NCI-H82 treated with DMSO at 0.1 percent for 48 hours (cell line): Measurements from ENCODE around the gene CHAD.
"Not testable (repeated sequence)": the region's sequence is repeated elsewhere in the genome, so short reads cannot be mapped to it uniquely, and the experiment has no call there.

Source experiments
- DNase-seq: peaks from one replicate; lab custom pipeline; 2025; ENCODE audit not compliant: unreplicated experiment; lab: John Stamatoyannopoulos, UW

The CHAD gene

DNA sequence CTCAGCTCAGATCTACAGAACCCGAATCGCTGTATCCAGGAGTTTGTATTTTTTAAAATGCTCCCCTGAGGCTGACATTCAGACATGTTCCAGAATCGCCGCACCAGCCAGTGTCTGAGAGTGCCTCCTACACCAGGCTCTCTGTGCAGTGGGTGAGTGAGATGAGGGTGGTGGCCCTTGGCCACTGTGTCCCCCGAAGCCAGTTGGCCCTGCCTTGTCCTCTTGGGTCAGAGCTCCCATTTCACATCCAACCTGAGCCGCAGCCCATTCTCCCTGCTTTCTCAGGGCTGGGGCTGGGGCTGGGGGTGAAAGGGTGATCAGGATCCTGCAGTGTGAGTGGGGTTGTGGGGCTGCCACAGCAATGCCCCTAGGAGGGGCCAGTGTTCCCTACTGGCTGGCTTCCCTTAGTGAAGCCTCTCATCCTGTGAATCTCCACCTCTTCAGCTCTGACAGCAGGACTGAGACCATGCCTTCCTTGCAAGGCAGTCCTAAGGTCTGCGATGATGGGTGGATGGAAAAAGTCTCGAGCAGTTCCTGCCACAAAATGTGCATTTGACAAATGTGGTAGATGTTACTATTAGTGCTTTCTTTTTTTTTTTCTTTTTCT lies 26.6 kb upstream of the CHAD start:
- DNase-seq: no peak

DNA sequence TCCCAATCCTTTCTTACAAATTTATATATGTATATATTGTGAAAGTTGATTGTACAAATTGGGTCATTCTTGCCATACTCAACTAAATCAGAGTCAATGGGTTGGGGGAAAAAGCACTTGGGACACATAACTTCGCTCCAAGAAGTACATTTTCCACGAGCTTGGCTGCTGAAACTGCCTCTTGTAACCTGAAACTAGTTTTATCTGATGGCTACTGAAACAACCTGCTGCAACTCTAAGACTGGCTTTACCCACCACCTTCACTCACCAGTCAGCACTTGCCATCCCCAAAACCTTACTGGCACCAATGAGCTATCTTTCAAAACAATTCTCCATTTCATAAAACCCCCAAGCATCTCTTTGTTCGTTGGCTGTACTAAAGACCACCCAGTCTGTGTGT lies 25.1 kb upstream of the CHAD start:
- DNase-seq: no peak

DNA sequence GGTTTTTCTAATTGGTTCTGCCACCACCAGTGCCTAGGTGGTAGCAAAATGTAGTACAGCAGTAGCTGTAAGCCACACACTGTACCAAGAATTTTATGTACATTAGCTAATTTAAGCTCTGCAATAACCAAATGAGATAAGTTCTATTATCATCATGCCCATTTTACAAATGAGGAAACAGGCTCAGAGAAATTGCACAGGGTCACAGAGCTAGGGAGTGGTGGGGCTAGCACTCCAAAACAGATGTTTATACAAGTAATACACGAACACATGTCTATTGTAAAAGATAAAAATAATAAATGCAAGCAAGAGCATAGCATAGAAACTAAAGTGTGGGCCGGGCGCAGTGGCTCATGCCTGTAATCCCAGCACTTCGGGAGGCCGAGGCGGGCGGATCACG lies 23.5 kb upstream of the CHAD start:
- DNase-seq: no peak

DNA sequence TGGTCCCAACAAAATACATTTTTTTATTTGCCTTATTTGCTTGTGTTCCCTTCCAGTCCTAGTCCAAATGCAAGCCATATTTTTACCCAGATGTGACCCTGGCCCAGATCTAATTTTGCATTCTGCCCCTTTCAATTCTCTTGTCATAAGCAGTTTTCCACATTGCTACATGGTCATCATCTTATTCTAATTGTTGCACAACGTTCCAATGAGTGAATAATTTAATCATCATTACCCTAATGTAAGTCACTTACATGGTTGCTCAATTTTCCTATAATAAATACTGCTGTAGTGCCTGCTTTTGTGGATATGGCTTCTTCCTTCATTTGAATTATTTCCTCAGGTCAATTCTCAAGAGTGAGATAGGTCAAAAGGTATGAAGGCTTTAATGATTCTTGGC lies 22.8 kb upstream of the CHAD start:
- DNase-seq: no peak

DNA sequence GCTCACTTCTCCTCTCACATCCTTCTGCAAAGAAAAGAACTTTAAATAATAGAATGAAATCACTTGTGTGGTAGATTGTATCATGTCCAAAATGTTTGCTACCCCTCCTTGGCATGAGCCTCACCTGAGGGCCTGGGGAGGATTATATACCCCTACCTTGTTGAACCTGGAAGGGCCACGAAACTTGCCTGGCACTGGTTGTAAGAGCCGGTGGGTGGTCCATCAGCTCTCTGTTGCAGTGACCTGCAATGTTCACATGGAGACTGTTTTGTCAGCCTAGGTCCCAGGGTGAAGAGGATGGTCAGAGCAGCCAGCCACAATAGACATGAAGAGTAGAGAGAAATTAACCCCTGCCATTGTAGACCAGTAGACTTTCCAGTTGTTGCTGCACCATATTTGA lies 20.2 kb upstream of the CHAD start:
- no peak for DNase-seq

DNA sequence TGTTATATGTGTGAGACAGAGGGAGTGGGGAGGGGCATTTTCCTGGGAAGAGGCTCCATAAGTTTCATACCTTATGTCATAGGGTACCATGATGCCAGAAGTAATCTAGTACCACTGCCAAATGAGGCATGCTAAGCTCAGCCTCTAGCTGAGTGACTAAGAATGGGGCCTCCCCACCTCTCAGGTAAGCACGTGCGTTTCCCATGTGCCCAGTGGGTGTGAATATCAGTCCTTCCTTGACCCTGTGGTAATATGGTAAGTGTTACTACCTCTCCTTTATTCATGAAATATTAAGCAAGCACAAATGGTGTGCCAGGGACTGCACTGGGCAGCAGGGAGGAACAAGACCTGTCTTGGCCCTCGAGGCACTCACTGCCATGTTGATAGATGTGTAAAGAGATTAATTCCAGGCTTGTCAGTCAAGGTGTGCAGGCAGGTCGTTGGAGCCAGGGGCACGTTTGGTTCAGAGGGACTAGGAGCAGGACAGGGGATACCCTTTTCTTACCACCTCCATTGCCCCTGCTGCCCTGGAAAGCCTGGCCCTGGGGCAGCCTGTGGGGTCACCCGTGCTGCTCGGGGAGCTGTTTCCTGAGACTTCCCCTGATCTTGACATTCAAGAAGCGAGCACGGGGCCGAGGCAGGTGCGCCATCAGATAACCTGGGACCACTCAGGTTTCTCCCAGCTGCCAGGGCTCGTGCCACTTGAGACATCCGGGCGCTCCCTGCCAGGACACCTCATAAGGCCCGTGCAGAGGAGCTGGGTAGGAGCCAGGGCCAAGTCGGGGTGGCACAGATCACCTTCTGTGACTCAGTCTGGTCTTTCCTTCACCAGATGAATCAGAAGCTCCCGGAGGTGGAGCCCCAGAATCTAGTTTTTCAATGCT lies 18.8 kb upstream of the CHAD start:
- DNase-seq: no peak

DNA sequence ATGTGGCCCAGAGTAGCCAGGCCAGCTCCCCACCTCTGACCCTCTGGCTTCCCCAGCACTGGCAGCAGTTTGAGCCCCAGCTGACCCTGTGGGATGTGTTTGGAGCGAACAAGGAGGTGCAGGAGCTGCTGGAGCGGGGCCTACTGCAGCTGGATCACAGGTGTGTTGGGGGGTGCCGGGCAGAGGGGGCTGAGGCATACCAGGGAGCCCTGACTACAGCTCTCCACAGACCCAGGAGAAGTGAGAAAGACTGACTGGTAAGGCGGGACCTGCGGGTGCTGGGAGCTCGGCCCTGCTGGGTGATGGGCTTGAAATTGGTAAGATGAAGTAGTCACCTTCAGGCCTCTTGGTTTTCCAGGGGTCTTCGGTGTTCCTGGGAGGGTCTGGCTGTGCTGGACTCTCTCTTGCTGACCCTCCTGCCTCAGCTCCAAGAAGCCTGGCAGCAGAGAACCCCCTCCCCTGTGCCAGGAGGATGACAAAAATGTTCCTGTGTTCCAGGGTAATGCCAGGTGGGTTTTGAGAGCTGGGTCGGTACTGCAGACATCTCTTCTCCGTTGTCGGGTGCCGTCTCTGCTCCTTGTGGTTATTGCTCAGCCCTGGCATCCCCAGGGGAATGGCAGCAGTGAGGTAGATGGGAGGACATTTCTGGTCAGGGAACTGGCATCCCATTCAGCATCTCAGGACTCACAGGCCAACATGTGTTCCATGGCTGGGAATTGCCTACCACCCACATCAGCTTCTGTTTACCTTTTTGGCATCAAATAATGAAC lies 15.9 kb upstream of the CHAD start:
- DNase-seq: no peak

DNA sequence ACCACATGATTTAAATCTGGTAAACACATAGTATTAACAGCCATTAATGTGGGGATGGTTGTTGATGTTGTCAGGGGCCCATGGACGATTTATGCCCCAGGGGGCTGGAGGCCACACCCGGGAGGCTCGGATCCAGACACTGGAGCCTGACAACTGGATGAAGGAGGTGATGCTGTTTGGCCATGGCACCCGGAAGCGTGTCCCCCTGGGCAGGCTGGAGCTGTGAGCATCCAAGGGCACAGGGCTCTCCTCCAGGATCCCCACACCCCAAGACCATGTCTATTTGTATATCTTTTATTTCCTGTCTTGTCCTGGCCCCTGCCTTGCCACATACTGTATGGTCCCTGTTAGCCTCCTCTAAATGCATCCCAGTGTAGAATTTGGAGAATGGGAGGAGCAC lies 14.6 kb upstream of the CHAD start:
- no peak for DNase-seq

DNA sequence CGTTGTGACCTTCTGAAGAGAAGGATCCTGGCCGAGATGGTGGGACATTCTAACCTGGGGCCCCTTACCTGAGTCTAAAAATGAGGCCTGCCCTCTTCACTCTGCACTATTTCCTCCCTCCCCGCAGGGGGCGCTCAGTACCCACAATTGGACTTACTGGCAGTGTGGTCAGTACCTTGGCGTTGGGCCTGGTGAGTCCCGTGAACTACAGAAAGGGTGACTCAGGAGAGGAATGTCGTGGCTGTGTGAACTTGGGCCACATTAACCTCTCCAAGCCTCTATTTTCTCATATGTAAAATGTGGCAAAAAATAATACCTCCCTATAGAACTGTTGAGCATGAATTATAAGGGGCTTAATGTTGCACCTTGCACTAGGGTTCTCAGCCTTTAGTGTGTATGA lies 13.8 kb upstream of the CHAD start:
- peak; percentile 12 for DNase-seq

DNA sequence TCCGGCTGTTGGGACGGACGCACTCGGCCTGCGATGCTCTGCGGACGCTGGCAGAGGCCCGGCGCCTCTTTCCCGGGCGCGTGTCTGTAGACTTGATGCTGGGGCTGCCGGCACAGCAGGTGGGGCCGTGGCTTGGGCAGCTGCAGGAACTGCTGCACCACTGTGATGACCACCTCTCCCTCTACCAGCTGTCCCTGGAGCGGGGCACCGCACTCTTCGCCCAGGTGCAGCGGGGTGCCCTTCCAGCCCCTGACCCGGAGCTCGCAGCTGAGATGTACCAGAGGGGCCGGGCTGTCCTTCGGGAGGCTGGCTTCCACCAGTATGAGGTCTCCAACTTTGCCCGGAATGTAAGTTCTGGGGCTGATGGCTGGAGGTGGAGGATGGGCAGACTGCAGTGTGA lies 13.4 kb upstream of the CHAD start:
- DNase-seq: no peak

DNA sequence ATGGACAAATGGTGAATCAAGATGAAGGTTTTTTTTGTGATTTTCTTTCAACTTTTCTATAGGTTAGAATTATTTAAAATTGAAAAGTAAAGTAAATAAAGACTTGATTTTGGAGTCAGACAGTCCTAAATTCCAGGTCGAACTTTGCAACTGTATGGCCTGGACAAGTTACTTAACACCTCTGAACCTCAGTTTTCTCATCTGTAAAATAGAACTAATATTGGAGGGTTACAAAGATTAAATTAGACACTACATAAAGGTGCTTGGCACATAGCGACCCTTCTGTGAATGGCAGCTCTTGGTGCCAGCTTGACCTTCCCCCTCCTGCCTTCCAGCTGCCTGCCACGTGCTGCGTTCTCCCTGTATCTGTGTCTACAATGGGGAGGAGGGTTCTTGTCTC lies 13.0 kb upstream of the CHAD start:
- no peak for DNase-seq

DNA sequence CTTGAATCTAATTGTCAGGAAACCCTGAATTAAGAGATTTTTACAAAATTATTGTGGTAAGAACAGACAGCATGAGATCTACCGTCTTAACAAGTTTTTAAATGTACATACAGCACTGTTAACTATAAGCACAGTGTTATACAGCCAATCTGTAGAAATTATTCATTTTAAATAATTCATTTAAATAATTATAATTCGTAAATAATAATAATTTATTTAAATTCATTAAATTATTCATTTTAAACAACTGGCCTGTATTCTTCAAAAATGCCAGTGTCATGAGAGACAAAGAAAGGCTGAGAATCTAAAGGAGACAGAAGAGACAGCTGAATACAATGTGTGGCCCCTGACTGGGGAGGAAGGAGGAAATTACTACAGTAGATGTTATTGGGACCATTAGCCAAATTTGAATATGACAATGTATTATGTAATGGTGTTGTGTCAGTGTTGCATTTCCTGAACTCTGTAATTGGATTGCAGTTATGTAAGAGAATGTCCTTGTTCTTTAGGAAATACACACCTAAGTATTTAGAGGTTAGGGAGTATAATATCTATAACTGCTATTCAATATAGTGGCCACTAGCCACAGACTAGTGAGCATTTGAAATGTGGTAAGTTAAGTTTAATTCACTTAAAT lies 12.3 kb upstream of the CHAD start:
- DNase-seq: no peak

DNA sequence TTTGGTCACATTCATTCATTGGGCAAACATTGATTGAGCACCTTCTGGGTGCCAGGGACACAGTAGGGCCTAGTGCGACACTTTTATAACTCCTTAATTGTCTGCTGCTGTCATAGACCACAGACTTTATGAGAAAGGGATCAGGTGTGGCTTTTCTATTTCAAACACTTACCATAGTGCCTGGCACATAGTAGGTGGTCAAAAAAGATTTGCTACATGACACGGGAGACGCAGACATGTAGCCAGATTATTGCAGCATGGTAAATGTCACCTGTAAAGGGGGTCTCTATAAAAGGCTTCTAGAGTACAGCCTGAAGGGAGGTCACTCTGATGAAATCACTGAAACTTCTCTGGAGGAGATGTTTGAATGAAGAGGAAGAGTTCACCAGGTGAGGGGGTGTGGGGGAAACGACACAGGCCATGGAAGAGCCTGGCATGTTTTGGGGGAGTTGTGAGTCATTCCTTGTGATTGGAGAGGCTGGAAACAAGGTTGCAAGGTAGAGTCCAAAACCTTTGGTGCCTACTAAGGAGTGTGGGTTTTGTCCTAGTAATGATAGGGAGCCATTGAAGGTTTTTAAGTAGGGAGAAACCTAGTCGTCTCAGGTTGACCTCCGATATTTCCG lies 11.6 kb upstream of the CHAD start:
- DNase-seq: no peak

DNA sequence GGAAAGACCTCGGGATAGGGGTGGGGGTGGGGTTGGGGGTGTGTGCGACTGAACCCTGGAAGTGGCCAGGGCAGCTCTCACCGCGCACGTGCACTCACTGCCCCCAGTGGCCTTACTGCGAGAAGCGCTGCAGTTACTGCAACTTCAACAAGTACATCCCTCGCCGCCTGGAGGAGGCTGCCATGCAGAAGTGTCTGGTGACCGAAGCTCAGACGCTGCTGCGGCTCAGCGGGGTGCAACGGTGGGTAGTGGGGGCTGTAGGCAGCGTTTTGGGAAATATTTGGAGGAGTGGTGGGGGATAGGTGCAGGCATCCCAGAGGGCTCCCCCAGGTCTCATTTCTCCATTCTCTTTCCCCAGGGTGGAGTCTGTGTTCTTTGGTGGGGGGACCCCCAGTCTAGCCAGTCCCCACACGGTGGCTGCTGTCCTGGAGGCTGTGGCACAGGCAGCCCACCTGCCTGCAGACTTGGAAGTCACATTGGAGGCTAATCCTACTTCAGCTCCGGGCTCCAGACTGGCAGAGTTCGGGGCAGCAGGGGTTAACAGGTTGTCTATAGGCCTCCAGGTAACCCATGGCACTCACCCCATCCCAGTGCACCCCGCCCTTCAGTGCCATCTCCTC lies 11.0 kb upstream of the CHAD start:
- DNase-seq: peak; percentile 43

DNA sequence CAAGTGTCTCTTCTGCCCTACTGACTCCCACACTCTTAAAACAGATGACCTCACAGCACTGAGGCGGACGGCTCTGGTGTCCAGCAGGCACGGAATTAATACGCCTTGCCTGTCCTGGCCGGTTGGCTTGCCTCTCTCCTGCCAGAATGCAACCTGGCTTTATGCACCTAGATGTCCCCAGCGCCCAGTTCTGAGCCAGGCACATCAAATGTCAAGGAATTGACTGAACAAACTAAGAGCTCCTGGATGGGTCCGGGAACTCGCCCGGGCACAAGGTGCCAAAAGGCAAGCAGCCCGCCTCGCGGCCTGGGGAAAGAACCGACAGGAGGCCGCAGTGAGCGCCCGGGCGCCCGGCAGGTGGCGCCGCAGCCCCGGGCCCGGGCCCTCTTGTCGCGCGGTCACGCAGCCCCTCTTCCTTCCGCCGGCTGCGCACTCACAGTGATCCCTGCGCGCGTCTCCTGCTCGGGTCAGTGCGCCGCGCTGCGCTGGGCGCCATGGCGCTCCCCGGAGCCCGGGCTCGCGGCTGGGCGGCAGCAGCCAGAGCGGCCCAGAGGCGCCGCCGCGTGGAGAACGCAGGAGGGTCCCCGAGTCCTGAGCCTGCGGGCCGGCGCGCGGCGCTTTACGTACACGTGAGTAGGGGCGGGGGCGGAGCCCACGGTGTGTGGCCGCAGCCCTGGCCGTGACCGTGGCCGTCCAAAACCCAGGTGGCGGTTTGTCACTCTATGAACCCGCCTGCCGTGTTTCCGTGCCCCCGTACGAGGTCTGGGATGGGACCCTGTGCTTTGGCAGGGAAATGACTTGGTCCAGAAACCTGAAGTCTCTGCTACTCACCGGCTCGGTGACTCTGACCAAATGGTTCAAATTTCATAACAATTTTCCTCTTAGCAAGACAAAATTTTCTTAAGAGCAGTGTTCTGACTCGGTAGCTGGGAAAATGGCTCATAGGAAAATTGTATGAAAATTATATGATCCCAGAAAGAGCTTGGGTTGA lies 10.0 kb upstream of the CHAD start, which contains the start of gene RSAD1:
Gene RSAD1 (plus strand): TSS at position 470 of the 991 bp plus-strand sequence. CDS start 25 bp downstream, at position 495.
- peak; percentile 64 for DNase-seq

DNA sequence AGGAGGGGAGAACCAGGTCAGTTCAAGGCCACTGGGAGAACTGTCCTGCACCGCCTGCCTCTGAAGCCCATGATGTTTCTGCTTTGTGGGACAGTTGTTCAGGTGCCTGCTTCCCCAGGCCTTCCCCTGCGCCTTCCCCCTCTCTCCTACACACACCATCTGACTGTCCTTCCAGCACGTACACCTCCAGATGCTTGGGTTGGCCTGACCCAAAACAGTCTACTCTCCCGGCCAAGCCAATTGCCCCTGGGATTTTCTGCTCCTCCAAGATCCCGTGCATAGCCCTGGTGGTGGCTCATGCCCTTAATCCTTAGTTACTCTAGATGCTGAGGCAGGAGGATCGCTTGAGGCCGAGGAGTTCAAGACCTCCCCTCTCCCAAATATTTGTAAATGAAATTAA lies 9.3 kb upstream of the CHAD start:
- no peak for DNase-seq

DNA sequence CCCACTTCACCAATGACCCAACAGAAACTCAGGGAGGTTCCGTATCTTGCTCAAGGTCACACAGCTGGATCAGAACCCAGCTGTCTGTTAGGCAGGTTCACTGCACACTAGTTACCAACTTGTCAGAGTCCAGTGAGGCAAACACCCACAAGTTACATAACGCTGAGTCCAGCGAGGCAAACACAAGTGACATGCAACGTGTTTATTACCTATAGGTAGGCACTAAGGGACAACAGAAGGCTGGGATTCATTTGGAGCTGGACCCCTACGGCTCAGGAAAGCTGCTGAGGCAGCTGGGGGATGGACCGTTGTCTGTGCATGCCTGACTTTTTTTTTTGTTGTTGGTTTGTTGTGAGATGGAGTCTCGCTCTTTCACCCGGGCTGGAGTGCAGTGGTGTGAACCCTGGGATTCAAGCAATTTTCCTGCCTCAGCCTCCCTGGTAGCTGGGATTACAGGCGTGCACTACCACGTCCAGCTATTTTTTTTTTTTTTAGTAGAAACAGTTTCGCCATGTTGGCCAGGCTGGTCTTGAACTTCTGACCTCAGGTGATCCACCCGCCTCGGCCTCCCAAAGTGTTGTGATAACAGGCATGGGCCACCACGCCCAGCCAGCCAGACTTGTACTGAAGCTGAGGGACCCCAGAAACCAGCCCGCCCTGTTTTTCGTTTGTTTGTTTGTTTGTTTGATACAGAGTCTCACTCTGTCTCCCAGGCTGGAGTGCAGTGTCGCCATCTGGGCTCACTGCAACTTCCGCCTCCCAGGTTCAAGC lies 8.1 kb upstream of the CHAD start:
- no peak for DNase-seq

DNA sequence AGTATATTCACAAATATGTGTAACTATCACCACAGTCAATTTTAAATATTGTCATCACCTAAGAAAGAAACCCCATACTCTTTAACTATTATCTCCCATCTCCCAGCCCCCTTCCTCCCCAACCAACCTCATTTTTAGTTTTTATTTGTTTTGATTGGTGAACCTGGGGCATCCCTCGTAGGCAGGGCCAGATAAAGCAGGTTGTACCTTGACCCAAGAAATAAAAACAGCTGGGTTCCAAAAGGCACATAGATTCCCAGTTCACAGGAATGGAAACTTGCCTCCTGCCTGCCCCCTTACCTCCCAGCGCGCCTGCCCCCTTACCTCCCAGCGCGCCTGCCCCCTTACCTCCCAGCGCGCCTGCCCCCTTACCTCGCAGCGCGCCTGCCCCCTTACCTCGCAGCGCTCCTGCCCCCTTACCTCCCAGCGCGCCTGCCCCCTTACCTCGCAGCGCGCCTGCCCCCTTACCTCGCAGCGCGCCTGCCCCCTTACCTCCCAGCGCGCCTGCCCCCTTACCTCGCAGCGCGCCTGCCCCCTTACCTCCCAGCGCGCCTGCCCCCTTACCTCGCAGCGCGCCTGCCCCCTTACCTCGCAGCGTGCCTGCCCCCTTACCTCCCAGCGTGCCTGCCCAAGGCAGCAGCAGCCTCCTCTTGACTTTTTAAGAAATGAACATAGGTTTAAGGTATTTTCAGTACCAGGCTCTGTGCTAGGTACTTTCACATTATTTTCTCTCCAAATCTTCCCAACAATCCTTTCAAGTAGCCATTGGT lies 7.3 kb upstream of the CHAD start:
- DNase-seq: not testable (repeated sequence)
